Adrenal gland (tissue), 12 donors: ENCODE results near the gene GNB3. TPM values are rescaled to one million over a fixed set of nuclear protein-coding genes. Genes with fewer than 3 reads are reported as not detected.

Experiments used
- DNase-seq, 7 donors: peaks; one replicate each; pipeline ENCODE4 v3.0.0-alpha.2; 2019 to 2020
- H3K27ac ChIP-seq, 5 donors: fragments of 200-600 bp; sonication (generic) in 4 of 5; 1 replicate in 3 of 5; 2 replicates in 2 of 5; pipeline versions ENCODE4 v1.5.1 to v1.8.0; 2016 to 2020; ENCODE audit warnings: mild to moderate bottlenecking in 1 of 5
- H3K27me3 ChIP-seq: fragments of 200-600 bp; 2 replicates; pipeline ENCODE4 v1.8.0; 2021
- H3K36me3 ChIP-seq, 2 donors: fragments of 200-600 bp; replicated peaks in 1 of 2; 1 replicate in 1 of 2; 2 replicates in 1 of 2; pipeline versions ENCODE4 v1.5.1 to v1.8.0; 2018 to 2022
- H3K4me1 ChIP-seq, 2 donors: fragments of 200-600 bp; replicated peaks in 1 of 2; 1 replicate in 1 of 2; 2 replicates in 1 of 2; pipeline versions ENCODE4 v1.5.1 to v1.8.0; 2018 to 2021
- H3K4me3 ChIP-seq, 4 donors: fragments of 200-600 bp; sonication (generic) in 3 of 4; one replicate each; pipeline ENCODE4 v1.5.1; 2016 to 2018
- H3K9me3 ChIP-seq, 3 donors: fragments of 200-600 bp; sonication (generic) in 1 of 3; replicated peaks in 1 of 3; 1 replicate in 2 of 3; 2 replicates in 1 of 3; pipeline versions ENCODE4 v1.5.1 to v1.8.0; 2016 to 2021
- CTCF ChIP-seq, 6 experiments: fragments of 450-650 bp in 4 of 6; fragments of 200-600 bp in 2 of 6; sonication (generic) in 1 of 6; IDR thresholded peaks; 1 replicate in 5 of 6; 2 replicates in 1 of 6; pipeline versions ENCODE4 v1.5.1 to v1.8.0; 2016 to 2021; ENCODE audit warnings: antibody characterized with exemption in 6 of 6, mild to moderate bottlenecking in 2 of 6, moderate library complexity in 1 of 6
- POLR2A ChIP-seq, 2 donors: fragments of 450-650 bp; IDR thresholded peaks; one replicate each; pipeline ENCODE4 v1.6.1; 2017; ENCODE audit warnings: antibody characterized with exemption in 2 of 2, mild to moderate bottlenecking in 2 of 2, moderate library complexity in 1 of 2
- WGBS, 4 donors: extraction: QIAGEN DNeasy Blood & Tissue Kit in 2 of 4; methylation state at CpG; one replicate each; pipeline versions ENCODE4 v1.1.5 to v1.1.7; 2013 to 2017; 5-methylcytosine and 5-hydroxymethylcytosine counted together
- intact Hi-C, 2 donors: fragments of 100-400 bp; cut with DNase I; formaldehyde crosslinking; loops; one replicate each; pipeline versions ENCODE4 v1.14.1 to v1.15.0; 2022 to 2023
- polyA plus RNA-seq, 3 donors: library from polyadenylated mRNA; stranded (reverse); fragments of 200-250 nt in 2 of 3; fragments of 350-450 nt in 1 of 3; fragmentation: Illumina TruSeq in 1 of 3; extraction: RNeasy Lipid Tissue Mini Kit (QIAGEN cat#74804) in 1 of 3; gene quantifications; one replicate each; pipeline ENCODE4 v1.2.3, GENCODE V29; 2013 to 2014
- total RNA-seq, 9 donors: library from RNA; depleted of rRNA in 4 of 9; stranded (reverse); fragments of >200 nt in 4 of 9; fragments of 120-200 nt in 1 of 9; fragmentation: NEBNext Ultra II Directional in 1 of 9; extraction: Animal tissue kit (Norgen Biotek cat#: 25700) in 1 of 9; gene quantifications; one replicate each; pipeline versions ENCODE4 v1.1.0 to v1.2.4, GENCODE V29; 2013 to 2023
- donor health status: healthy with polysubstance abuse.
- donor health status: Bipolar disorder and iron deficiency.
- donor health status: DM: yes; HTN: yes; CAD: no.
- donor health status: DM: no; HTN: no; CAD: no.
- donor health status: DM: no; HTN: no; CAD: no.
- donor health status: DM: yes; HTN: yes; CAD: no.

GNB3 gene
- total and polyA plus RNA-seq, 12 donors, result 0.44 to 22.4 (median 1.7) TPM; not detected in 1

GRCh38 chr12:6866920-6867412 lies 26.2 kb downstream of the GNB3 start:
- peaks cover 0 to 71% of the 10 kb centered on the region in 2 donors for H3K36me3 ChIP-seq
- no peaks in the 10 kb centered on the region for H3K27me3 ChIP-seq
- peak overlapping the region in 3 of 4 donors; percentile 31 to 93 (median 74) for H3K4me3 ChIP-seq
- H3K27ac ChIP-seq, result peak overlapping the region; percentile 39 to 98 (median 97)
- TF ChIP-seq CTCF (IDR thresholded peaks at IDR 0.05) (no peak), POLR2A (IDR thresholded peaks at IDR 0.05) (no peak)
- WGBS, 4 donors, result 1 to 5% (median 2%) methylated on average over 13 to 33 of the region's 33 CpGs
- no peaks in the 10 kb centered on the region for H3K9me3 ChIP-seq
- peak; percentile 58 to 74 (median 72) for DNase-seq
- intact Hi-C loops, result no loop called here
- peaks cover 28 to 43% of the 10 kb centered on the region in 2 donors for H3K4me1 ChIP-seq

GRCh38 chr12:6867413-6868210 lies 26.9 kb downstream of the GNB3 start, which contains the start of gene TPI1:
Gene TPI1, plus strand, starts transcription at chr12:6867531. Its CDS starts 36 bp downstream, at chr12:6867567.
- peak within 1 kb of the TSS; percentile 97 to 98 (median 97) for H3K27ac ChIP-seq
- H3K36me3 ChIP-seq, result peaks cover 0 to 64% of the 10 kb centered on the region in 2 donors
- WGBS, 4 donors, result 0 to 1% (median 0%) methylated on average over 19 to 86 of the region's 86 CpGs
- H3K27me3 ChIP-seq, result no peaks in the 10 kb centered on the region
- TF ChIP-seq CTCF (IDR thresholded peaks at IDR 0.05) (peak in 1 of 6 experiments; percentile 1), POLR2A (IDR thresholded peaks at IDR 0.05) (peak; percentile 97 to 98)
- H3K9me3 ChIP-seq, result no peaks in the 10 kb centered on the region
- H3K4me3 ChIP-seq, result peak within 1 kb of the TSS; percentile 57 to 93 (median 73)
- intact Hi-C loops, result no loop called here
- peaks cover 31 to 50% of the 10 kb centered on the region in 2 donors for H3K4me1 ChIP-seq
- peak; percentile 82 to 92 (median 89) for DNase-seq

GRCh38 chr12:6868211-6869048 lies 27.7 kb downstream of the GNB3 start:
- no peak for TF ChIP-seq CTCF (IDR thresholded peaks at IDR 0.05)
- no peak for TF ChIP-seq POLR2A (IDR thresholded peaks at IDR 0.05)
- peak overlapping the region; percentile 97 to 98 (median 97) for H3K27ac ChIP-seq
- H3K4me1 ChIP-seq, result peaks cover 31 to 50% of the 10 kb centered on the region in 2 donors
- H3K4me3 ChIP-seq, result peak overlapping the region; percentile 57 to 93 (median 73)
- WGBS, 4 donors, result 3 to 9% (median 7%) methylated on average over 16 to 22 of the region's 22 CpGs
- peak in 1 of 7 donors; percentile 57 for DNase-seq
- H3K36me3 ChIP-seq, result peaks cover 0 to 56% of the 10 kb centered on the region in 2 donors
- intact Hi-C loops, result no loop called here
- no peaks in the 10 kb centered on the region for H3K9me3 ChIP-seq
- H3K27me3 ChIP-seq, result no peaks in the 10 kb centered on the region
